Stimulated activated CD4-positive, alpha-beta T cell treated with anti-CD3 and anti-CD28 coated beads, Interleukin-4, amount 100 ng/mL, for 1 hour (primary cell): ENCODE data around the gene ZBTB20.
"Not testable (repeated sequence)": the region's sequence is repeated elsewhere in the genome, so short reads cannot be mapped to it uniquely, and the experiment has no call there.

Experiments used
- DNase-seq: peaks from one replicate; pipeline ENCODE4 v3.0.0-alpha.2; 2020

The ZBTB20 gene

GRCh38 chr3:114706591-114707232 lies 440.4 kb downstream of the ZBTB20 start:
- no peak for DNase-seq

- no peak for DNase-seq
Observed at GRCh38 chr3:114700637-114701234, 446.4 kb downstream of the ZBTB20 start.

- DNase-seq: no peak
Observed at GRCh38 chr3:114698146-114699105, 448.7 kb downstream of the ZBTB20 start.

- DNase-seq: no peak
Observed at GRCh38 chr3:114697401-114697800, 449.7 kb downstream of the ZBTB20 start.

GRCh38 chr3:114694251-114694650 lies 452.8 kb downstream of the ZBTB20 start:
- no peak for DNase-seq

DNA sequence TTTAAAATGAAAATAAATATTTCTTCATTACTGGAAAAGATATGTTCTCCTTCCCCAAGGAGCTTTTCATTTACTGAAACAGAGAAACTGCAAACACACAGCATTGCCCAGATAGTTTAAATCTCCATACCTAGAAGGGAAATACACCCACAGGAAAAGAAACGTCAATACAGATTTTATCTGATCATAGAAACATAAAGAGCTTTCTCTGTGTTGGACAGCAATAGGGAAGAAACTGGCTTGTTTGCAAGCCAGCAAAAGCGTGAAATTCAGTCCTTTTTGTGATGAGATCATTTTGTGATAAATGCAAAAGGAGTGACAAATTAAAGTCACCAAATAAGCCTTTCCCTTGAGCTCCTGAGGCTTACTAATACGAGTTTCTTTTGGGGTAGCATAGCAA lies 455.2 kb downstream of the ZBTB20 start:
- DNase-seq: no peak

DNA sequence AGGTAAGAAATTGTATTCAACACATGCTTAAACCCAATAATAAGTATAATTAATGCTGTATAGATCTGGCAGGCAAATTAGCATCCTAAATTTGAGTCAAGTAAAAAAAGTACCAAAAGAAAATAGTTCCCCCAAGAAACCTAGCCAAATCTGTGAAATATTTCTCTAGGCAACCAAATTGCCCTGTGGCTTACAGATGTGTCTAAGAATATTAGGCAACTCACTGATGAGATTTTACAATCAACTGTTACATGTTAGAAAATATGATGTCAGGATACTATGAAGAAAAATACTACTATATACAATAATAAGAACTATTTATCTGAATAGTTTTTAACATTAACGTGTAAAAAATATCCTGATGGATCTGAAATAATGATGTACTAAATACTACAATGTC lies 456.2 kb downstream of the ZBTB20 start:
- DNase-seq: no peak

DNA sequence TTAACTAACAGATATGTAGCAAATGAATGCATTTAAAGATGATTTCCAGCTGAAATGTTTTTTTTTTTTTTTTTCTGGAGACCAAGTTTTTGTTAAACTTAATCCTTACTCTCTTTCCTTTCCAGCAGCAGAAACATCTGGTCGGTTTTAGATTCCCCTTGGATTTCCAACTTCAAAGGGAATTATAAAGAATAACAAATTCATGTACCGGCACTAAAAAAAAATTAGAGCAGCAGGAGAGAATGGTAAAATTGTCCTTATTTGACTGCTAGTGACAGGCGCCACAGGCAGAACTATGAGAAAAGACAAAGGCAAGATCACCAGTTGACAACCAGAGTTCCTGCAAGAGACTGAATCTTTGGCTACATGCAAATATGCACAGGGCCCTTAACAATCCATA lies 459.9 kb downstream of the ZBTB20 start:
- DNase-seq: no peak

DNA sequence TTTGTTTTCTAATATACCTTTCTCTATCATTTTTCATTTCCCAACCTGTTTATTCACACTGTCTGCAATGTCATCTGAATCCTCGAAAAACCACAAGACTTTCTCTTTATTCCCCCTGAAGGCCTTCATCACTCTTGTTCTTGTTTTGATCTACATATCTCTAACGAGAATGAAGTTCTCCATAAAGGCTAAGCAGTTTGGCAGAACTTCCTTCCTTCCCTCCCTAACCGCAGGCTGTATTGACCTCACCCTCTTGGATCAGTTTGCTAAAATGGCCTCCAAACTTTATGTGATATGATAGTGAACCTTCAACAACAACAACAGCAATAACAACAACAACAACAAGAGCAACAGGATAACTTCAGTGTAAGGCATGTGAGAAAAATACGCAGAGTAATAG lies 460.5 kb downstream of the ZBTB20 start:
- no peak for DNase-seq

- DNase-seq: no peak
Observed at GRCh38 chr3:114685161-114685560, 461.9 kb downstream of the ZBTB20 start.

DNA sequence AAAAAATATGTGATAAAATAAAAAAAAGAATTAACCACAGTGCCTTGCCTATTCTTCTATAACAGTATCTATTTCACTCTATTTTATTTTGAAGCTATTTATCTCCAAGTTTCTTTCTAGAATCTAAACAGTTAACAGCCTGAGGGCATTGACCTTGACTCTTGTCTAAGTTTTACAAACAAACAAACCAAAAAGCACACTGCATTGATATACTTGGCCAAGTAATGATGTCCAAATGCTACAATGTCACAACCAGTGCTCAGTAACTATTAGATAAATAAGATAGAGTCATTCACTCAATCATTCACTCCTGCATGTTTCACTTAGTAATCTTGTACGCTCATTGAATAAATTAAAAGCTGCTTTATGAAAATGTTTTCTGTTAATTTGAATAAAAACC lies 466.8 kb downstream of the ZBTB20 start:
- no peak for DNase-seq

DNA sequence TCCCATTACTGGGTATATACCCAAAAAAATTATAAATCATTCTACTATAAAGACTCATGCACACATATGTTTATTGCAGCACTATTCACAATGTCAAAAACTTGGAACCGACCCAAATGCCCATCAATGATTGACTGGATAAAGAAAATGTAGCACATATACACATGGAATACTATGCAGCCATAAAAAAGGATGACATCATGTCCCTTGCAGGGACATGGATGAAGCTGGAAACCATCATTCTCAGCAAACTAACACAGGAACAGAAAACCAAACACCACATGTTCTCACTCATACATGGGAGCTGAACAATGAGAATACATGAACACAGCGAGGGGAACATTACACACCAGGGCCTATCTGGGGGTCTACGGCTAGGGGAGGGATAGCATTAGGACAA lies 467.3 kb downstream of the ZBTB20 start:
- DNase-seq: not testable (repeated sequence)

DNA sequence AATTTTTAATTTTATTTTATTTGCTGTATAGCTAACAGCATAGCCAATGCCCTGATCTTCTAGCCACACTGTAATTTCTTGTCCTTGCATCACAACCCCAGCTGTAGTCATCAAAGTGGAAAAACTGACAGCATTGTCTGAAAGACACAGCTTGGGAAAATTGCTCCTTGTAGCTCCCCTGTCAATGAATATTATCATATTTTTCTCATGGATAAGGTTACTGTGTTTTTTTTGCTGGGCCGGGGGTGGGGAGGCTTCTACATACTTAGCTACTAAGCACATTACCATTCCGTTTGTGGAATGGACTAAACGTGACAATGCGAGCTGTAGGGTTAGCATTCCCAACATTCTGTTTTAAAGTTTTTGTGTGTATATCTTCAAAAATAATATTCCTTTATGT lies 472.0 kb downstream of the ZBTB20 start:
- DNase-seq: no peak

DNA sequence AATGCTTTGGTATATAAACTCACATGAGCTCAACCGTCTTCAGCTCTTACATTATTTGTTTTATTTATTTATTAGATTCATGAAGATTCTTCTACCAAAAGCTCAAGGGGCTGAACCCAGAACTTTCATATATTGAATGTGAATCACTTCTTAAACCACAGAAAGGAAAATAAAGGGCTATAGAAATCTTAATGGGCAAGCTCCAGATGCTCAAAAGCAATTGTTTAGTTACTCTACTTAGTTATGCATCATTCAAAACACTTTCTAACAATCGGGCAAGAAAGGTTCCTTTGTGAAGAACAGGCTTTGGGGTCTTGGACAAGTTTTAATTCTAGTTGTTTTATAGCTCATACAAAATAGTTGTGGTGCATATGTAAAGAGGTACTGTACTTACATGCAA lies 473.1 kb downstream of the ZBTB20 start:
- DNase-seq: no peak

GRCh38 chr3:114673481-114673880 lies 473.6 kb downstream of the ZBTB20 start:
- no peak for DNase-seq

DNA sequence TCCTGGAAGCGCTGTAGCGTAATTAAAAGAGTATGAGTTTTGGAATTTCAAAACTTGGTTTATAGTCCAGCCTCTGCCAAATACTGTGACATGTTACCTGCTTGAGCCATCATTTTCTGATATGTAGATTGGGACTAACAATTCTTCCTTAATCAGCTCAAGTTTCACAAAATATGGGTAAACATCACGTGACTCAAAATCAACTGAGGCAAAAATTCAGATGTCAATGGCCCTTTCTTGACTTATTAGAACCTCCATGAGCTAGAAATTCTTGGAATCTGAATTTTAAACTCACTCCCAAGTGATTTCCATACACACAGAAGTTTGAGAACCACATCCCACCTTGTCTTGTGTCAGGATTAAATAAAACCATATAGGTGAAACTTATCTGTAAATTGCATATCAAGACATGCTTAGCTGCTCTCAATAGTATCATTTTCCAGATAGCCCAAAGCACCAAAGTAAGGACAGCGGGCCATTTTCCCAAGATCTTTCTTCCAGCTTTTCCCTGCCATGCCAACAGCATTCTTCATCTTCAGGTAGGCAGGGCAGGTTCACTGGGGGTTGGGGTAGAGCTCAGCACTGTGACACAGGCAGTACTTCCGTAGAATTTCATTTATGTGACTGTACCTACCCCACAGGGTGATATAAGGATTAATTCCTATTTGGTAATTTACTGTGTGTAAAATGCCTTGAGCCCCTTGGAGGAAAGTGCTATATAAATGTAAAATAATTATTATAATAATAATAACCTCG lies 474.2 kb downstream of the ZBTB20 start:
- DNase-seq: no peak

- DNase-seq: no peak
Observed at GRCh38 chr3:114671741-114672510, 475.2 kb downstream of the ZBTB20 start.

DNA sequence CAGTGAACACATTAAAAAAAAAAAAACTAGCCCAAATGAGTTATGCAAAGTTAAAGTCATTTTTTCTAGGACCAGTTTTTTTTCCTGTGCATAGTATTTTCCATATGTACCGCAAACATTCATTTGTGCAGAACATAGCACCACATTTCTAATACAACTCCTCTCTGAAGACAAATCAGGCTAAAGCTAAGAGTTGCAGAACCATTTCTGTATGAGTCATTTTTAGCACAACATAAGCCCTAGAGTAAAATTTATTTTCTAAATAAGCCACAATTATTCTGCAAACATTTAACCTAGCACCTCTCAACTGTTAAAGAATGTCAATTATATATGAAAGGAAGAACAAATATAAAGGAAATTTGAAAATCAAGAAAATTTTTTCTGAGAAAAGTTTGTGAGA lies 477.5 kb downstream of the ZBTB20 start:
- no peak for DNase-seq

- no peak for DNase-seq
Observed at GRCh38 chr3:114668099-114668498, 479.0 kb downstream of the ZBTB20 start.

DNA sequence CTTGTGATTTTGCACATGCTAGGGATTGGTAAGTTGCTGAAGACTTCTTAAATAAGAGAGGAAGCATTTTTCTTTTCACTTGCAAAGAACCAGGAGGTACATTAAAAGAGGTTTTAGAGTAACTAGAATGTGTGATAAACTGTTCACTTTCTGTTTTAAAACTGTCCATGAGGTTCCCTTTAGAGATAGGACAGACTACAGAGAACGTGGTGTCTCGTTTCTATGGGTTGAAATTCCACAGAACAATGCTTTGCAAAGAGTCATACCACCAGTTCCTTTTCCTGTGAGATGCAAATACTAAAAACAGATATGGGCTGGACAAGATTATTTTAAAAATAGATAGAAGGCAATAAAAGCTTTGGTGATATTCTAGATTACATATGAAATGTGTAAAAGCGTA lies 480.5 kb downstream of the ZBTB20 start:
- DNase-seq: no peak

DNA sequence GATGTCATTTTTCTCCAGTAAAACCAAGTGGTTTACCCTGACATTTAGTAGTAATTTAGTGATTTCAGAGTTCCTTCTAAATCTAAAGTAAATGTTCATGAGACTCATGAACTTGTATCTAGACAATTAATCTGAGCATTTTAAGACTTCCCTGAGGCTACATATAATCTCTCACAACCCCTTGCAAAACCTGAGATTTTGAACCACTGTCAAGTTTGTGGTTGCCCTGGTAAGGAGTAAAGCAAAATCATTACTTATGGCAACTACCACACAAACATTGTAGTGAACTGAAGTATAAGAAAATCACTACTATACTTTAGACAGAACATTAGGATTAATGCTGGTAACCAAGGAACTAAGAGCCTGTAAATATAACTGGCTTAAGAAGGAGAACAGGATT lies 483.1 kb downstream of the ZBTB20 start:
- DNase-seq: no peak

- DNase-seq: no peak
Observed at GRCh38 chr3:114660808-114661207, 486.3 kb downstream of the ZBTB20 start.
